GM23338 (cell line): ENCODE measurements around the gene STAMBP. TPM values are rescaled to one million over a fixed set of nuclear protein-coding genes. Genes with fewer than 3 reads are reported as not detected.

Experiments
- ATAC-seq: fragments of 200-7000 bp; cut with Tn5 transposase; 3 replicates; pipeline ENCODE4 v1.9.1; 2020
- DNase-seq: peaks from one replicate; pipeline ENCODE4 v3.0.0-alpha.2; 2015; ENCODE audit warnings: low spot score
- H2AFZ ChIP-seq: fragments of 200-600 bp; sonication (generic); 2 replicates; pipeline ENCODE4 v1.8.0; 2016; ENCODE audit warnings: antibody characterized with exemption, mild to moderate bottlenecking, moderate library complexity
- H3F3A ChIP-seq: fragments of 200-600 bp; sonication (generic); replicated peaks from 2 replicates; pipeline ENCODE4 v1.8.0; 2017; ENCODE audit warnings: antibody characterized with exemption, mixed run types, low read depth
- H3K27ac ChIP-seq: fragments of 200-600 bp; sonication (generic); 2 replicates; pipeline ENCODE4 v1.6.1; 2016; ENCODE audit warnings: low read depth
- H3K27me3 ChIP-seq: fragments of 200-600 bp; sonication (generic); 2 replicates; pipeline ENCODE4 v1.8.0; 2016; ENCODE audit warnings: mild to moderate bottlenecking, mixed run types, moderate library complexity; ENCODE audit not compliant: insufficient read depth
- H3K36me3 ChIP-seq: fragments of 200-600 bp; sonication (generic); 2 replicates; pipeline ENCODE4 v1.8.0; 2016; ENCODE audit warnings: mild to moderate bottlenecking; ENCODE audit not compliant: insufficient read depth
- H3K4me1 ChIP-seq: fragments of 200-600 bp; sonication (generic); 2 replicates; pipeline ENCODE4 v1.8.0; 2016; ENCODE audit warnings: mild to moderate bottlenecking, moderate library complexity; ENCODE audit not compliant: insufficient read depth
- H3K4me2 ChIP-seq: fragments of 200-600 bp; sonication (generic); 2 replicates; pipeline ENCODE4 v1.7.1; 2017; ENCODE audit warnings: mixed run types
- H3K4me3 ChIP-seq: fragments of 200-600 bp; sonication (generic); 2 replicates; pipeline ENCODE4 v1.6.1; 2016; ENCODE audit warnings: mixed run types
- H3K79me2 ChIP-seq: fragments of 200-600 bp; sonication (generic); replicated peaks from 2 replicates; pipeline ENCODE4 v1.8.0; 2017; ENCODE audit warnings: mild to moderate bottlenecking; ENCODE audit not compliant: insufficient read depth
- H3K9me2 ChIP-seq: fragments of 200-600 bp; sonication (generic); 2 replicates; pipeline ENCODE4 v1.8.0; 2017; ENCODE audit not compliant: insufficient read depth
- H4K20me1 ChIP-seq: fragments of 200-600 bp; sonication (generic); replicated peaks from 2 replicates; pipeline ENCODE4 v1.8.0; 2017; ENCODE audit warnings: mild to moderate bottlenecking; ENCODE audit not compliant: insufficient read depth
- H3K27ac Mint-ChIP-seq: 2 replicates; pipeline ENCODE4 v1.8.0; 2020; ENCODE audit warnings: inconsistent platforms, mild to moderate bottlenecking, moderate library complexity, mixed read lengths
- H3K27me3 Mint-ChIP-seq: 3 replicates; pipeline ENCODE4 v1.8.0; 2022; ENCODE audit warnings: low read depth, mild to moderate bottlenecking, moderate library complexity, mixed read lengths, inconsistent platforms; ENCODE audit not compliant: insufficient read depth, poor library complexity
- H3K36me3 Mint-ChIP-seq: 3 replicates; pipeline ENCODE4 v1.8.0; 2021; ENCODE audit warnings: low read depth, mild to moderate bottlenecking, inconsistent platforms, moderate library complexity, mixed read lengths
- H3K4me1 Mint-ChIP-seq: 3 replicates; pipeline ENCODE4 v1.8.0; 2020; ENCODE audit warnings: mild to moderate bottlenecking, inconsistent platforms, mixed read lengths
- H3K4me3 Mint-ChIP-seq: 3 replicates; pipeline ENCODE4 v1.8.0; 2021; ENCODE audit warnings: moderate library complexity, mild to moderate bottlenecking, inconsistent platforms, mixed read lengths
- H3K9me3 Mint-ChIP-seq: 3 replicates; pipeline ENCODE4 v1.8.0; 2020; ENCODE audit warnings: moderate library complexity, mild to moderate bottlenecking, inconsistent platforms, mixed read lengths
- CREB1 ChIP-seq: fragments of 250-450 bp; sonication (Bioruptor Pico); IDR thresholded peaks from 2 replicates; pipeline ENCODE4 v1.5.0; 2020; ENCODE audit warnings: low read depth, mild to moderate bottlenecking, moderate library complexity
- EZH2phosphoT487 ChIP-seq: fragments of 200-600 bp; sonication (generic); IDR thresholded peaks from one replicate; pipeline ENCODE4 v1.8.1; 2018; ENCODE audit warnings: antibody characterized with exemption; ENCODE audit not compliant: unreplicated experiment
- NANOG ChIP-seq: IDR thresholded peaks from 2 replicates; pipeline ENCODE4 v1.6.1; 2016; ENCODE audit warnings: antibody characterized with exemption, borderline replicate concordance
- POLR2AphosphoS5 ChIP-seq: IDR thresholded peaks from 2 replicates; pipeline ENCODE4 v1.6.1; 2016; ENCODE audit warnings: antibody characterized with exemption, low read depth
- REST ChIP-seq: IDR thresholded peaks from one replicate; pipeline ENCODE4 v1.6.1; 2018; ENCODE audit warnings: antibody characterized with exemption; ENCODE audit not compliant: unreplicated experiment
- ZNF331 ChIP-seq: fragments of 250-450 bp; sonication (Bioruptor Pico); IDR thresholded peaks from 2 replicates; pipeline ENCODE4 v1.5.0; 2020; ENCODE audit warnings: low read depth, mild to moderate bottlenecking, moderate library complexity
- polyA plus RNA-seq: library from polyadenylated mRNA; unstranded; fragments of >200 nt; fragmentation: Nextera tagmentation; extraction: Ambion mirVana; gene quantifications from 2 replicates; pipeline ENCODE4 v1.2.1, GENCODE V29; 2016
- total RNA-seq: library from RNA; depleted of rRNA; stranded (reverse); fragments of >200 nt; shearing (Covaris generic); gene quantifications from 2 replicates; pipeline ENCODE4 v1.2.3, GENCODE V29; 2014
- TF ChIP-seq, protein P1 (sequence below): IDR thresholded peaks from 2 replicates; pipeline ENCODE4 v1.6.1; 2016; ENCODE audit warnings: antibody characterized with exemption

Gene STAMBP
- total and polyA plus RNA-seq, 2 experiments from 2014 or later: 33.9 to 106 TPM

- TF ChIP-seq REST (no peak), EZH2phosphoT487 (no peak), NANOG (no peak), CREB1 (CRISPR knock-in tag) (no peak), POLR2AphosphoS5 (no peak)
- TF ChIP-seq, protein P1, sequence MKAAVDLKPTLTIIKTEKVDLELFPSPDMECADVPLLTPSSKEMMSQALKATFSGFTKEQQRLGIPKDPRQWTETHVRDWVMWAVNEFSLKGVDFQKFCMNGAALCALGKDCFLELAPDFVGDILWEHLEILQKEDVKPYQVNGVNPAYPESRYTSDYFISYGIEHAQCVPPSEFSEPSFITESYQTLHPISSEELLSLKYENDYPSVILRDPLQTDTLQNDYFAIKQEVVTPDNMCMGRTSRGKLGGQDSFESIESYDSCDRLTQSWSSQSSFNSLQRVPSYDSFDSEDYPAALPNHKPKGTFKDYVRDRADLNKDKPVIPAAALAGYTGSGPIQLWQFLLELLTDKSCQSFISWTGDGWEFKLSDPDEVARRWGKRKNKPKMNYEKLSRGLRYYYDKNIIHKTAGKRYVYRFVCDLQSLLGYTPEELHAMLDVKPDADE: no peak
Measured at GRCh38 chr2:73888388-73888787, 59.6 kb downstream of the STAMBP start (continued).

DNA sequence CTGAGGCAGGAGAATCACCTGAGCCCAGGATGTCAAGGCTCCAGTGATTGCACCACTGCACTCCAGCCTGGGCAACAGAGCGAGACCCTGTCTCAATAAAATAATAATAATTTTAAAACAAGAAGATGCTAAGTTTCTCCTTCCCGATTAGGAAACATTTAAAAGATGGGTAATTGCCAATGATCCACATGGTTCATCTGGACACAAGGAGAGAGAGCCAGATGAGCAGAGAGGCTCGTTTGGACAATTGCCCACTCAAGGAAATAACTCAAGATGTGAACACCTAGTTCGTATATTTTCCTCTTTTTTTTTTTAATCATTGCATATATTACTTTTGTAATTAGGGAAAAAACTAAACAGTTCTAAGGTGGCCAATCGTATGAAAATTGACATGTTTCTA, 60.4 kb downstream of the STAMBP start:
- peaks cover 15% of the 10 kb centered on the region for H3K4me1 Mint-ChIP-seq
- H2AFZ ChIP-seq: no peak overlapping the region; the same call in 1 of the 2 replicates

DNA sequence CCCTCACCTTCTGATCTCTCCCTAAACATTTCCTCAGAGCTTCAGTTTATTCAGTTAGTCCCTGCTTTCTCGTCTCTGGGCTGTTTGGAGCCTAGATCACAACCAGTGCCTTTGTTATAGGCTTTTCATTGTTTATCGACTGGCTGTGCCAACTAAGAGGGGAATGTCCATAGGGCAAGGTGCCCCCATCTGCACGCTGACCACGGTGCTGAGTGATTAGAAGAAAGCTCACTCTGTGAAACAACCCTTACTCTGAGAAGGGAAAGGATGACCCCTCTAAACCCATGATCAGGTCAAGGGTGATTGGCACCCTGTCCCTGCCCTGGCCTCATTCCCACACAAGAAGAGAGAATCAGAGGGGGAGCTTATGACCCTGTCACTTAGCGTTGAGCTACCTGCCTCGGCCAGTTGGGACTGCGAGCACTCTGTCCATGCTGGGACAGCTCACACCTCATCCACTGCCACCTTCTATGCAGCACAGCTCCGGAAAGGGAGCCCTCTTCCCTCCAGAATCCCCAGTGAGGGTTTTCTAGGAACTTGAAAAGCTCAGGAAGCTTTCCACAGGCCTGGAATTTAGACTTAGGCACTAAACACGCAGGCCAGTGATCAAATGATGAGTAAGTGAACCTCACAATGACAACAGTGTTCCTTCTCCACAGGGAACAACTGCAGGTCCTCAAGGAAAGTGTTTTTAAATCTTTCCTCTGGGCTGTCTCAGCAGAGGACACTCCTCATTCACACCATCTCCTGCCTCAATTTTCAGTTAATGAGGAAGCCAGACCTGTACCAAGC, 61.7 kb downstream of the STAMBP start:
- Histone ChIP-seq H3K4me3 (no peak overlapping the region), H3F3A (no peaks in the 10 kb centered on the region), H3K27me3 (no peaks in the 10 kb centered on the region), H3K9me2 (no peaks in the 10 kb centered on the region; the same call in 1 of the 2 replicates), H3K36me3 (no peaks in the 10 kb centered on the region), H3K4me2 (no peak overlapping the region), H4K20me1 (no peaks in the 10 kb centered on the region), H2AFZ (no peak overlapping the region), H3K4me1 (no peaks in the 10 kb centered on the region), H3K27ac (no peak overlapping the region), H3K79me2 (no peaks in the 10 kb centered on the region)
- ATAC-seq (peak; percentile 28; the same call in 2 of the 3 replicates), DNase-seq (no peak)
- peaks cover 15% of the 10 kb centered on the region for H3K4me1 Mint-ChIP-seq
- H3K27me3 Mint-ChIP-seq: peaks cover 7% of the 10 kb centered on the region
- no peaks in the 10 kb centered on the region for H3K36me3 Mint-ChIP-seq
- no peak overlapping the region for H3K27ac Mint-ChIP-seq
- no peak overlapping the region for H3K4me3 Mint-ChIP-seq
- H3K9me3 Mint-ChIP-seq: no peaks in the 10 kb centered on the region
- TF ChIP-seq REST: no peak

More for the DNA sequence above, 60.4 kb downstream of the STAMBP start:
- H3K27ac ChIP-seq: no peak overlapping the region
- no peaks in the 10 kb centered on the region; the same call in 1 of the 2 replicates for H3K9me2 ChIP-seq
- no peak overlapping the region for H3K4me3 Mint-ChIP-seq
- no peaks in the 10 kb centered on the region for H3K9me3 Mint-ChIP-seq
- H3K36me3 Mint-ChIP-seq: no peaks in the 10 kb centered on the region
- no peaks in the 10 kb centered on the region for H4K20me1 ChIP-seq
- no peaks in the 10 kb centered on the region for H3K27me3 ChIP-seq
- no peaks in the 10 kb centered on the region for H3K36me3 ChIP-seq
- no peaks in the 10 kb centered on the region for H3K79me2 ChIP-seq
- no peak overlapping the region for H3K27ac Mint-ChIP-seq
- no peak for DNase-seq
- H3K27me3 Mint-ChIP-seq: peaks cover 1% of the 10 kb centered on the region
- no peak for TF ChIP-seq ZNF331 (CRISPR knock-in tag)
- H3F3A ChIP-seq: no peaks in the 10 kb centered on the region
- no peak for ATAC-seq
- H3K4me3 ChIP-seq: no peak overlapping the region
- H3K4me2 ChIP-seq: no peak overlapping the region
- no peaks in the 10 kb centered on the region for H3K4me1 ChIP-seq
